ENCODE measurements around the gene RNF222.

DNA sequence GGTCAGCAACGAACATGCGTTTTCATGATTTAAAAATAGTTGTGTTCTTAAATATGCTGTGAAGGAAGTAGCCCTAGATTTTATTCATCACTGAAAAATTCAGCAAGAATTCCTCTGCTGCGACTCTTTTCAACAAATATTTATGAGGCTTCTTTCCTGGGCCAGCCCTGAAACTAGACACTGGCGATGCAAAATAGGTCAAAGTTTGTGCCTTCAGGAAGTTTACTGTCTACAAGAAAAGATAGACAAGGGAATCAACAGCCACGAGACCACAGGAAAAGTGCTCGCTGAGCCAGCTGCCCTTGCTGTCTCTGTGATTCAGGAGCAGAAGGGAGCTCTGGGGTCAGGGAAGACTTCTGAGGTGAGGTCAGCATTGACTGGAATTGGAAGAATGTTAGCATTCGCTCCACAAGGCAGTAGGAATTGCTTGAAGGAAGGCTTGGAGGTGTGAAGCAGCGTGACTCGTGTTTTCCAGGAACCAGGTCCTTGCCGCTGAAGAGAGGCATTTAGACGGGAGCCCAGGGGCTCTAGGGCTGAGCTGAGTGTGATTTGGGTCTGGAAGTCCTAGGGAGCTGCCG, 12.7 kb downstream of the RNF222 start:
- TF ChIP-seq, protein P1, sequence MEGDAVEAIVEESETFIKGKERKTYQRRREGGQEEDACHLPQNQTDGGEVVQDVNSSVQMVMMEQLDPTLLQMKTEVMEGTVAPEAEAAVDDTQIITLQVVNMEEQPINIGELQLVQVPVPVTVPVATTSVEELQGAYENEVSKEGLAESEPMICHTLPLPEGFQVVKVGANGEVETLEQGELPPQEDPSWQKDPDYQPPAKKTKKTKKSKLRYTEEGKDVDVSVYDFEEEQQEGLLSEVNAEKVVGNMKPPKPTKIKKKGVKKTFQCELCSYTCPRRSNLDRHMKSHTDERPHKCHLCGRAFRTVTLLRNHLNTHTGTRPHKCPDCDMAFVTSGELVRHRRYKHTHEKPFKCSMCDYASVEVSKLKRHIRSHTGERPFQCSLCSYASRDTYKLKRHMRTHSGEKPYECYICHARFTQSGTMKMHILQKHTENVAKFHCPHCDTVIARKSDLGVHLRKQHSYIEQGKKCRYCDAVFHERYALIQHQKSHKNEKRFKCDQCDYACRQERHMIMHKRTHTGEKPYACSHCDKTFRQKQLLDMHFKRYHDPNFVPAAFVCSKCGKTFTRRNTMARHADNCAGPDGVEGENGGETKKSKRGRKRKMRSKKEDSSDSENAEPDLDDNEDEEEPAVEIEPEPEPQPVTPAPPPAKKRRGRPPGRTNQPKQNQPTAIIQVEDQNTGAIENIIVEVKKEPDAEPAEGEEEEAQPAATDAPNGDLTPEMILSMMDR (IDR thresholded peaks at IDR 0.05; ENCODE audit: insufficient read depth, low read depth, low read length), result no peak
- no peak for TF ChIP-seq EZH2 (IDR thresholded peaks at IDR 0.05; ENCODE audit: insufficient read depth, low read length)
